ENCODE results near the gene LMBR1L.
"Not testable (repeated sequence)": the region's sequence is repeated elsewhere in the genome, so short reads cannot be mapped to it uniquely, and the experiment has no call there.

LMBR1L gene

GRCh38 chr12:49061916-49062315 lies 48.7 kb downstream of the LMBR1L start:
- peaks cover 25 to 31% of the 10 kb centered on the region in 2 donors for H3K4me1 ChIP-seq (ENCODE audit: control insufficient read depth in 1 of 2, insufficient read depth in 2 of 2, low read length in 2 of 2)
- H3K36me3 ChIP-seq (ENCODE audit: control insufficient read depth in 1 of 2, insufficient read depth in 2 of 2, low read length in 2 of 2); H3K9me3 ChIP-seq (ENCODE audit: control insufficient read depth in 1 of 2, low read length in 2 of 2); H3K27me3 ChIP-seq (ENCODE audit: control insufficient read depth in 1 of 2, insufficient read depth in 2 of 2, low read length in 2 of 2); H3K27ac ChIP-seq (ENCODE audit: low read depth, low read length); H3K4me3 ChIP-seq (ENCODE audit: low read depth in 1 of 2, low read length in 2 of 2); H3K9ac ChIP-seq (ENCODE audit: low read depth in 1 of 2, low read length in 2 of 2): not testable (repeated sequence)

- no peaks in the 10 kb centered on the region for H3K27me3 ChIP-seq (ENCODE audit: control insufficient read depth in 1 of 2, insufficient read depth in 2 of 2, low read length in 2 of 2)
- H3K4me3 ChIP-seq (ENCODE audit: low read depth in 1 of 2, low read length in 2 of 2) = peak overlapping the region; percentile 87 to 97
- no peak overlapping the region for H3K27ac ChIP-seq (ENCODE audit: low read depth, low read length)
- peaks cover 32 to 38% of the 10 kb centered on the region in 2 donors for H3K4me1 ChIP-seq (ENCODE audit: control insufficient read depth in 1 of 2, insufficient read depth in 2 of 2, low read length in 2 of 2)
- peak overlapping the region; percentile 87 to 95 for H3K9ac ChIP-seq (ENCODE audit: low read depth in 1 of 2, low read length in 2 of 2)
- no peaks in the 10 kb centered on the region for H3K36me3 ChIP-seq (ENCODE audit: control insufficient read depth in 1 of 2, insufficient read depth in 2 of 2, low read length in 2 of 2)
- no peaks in the 10 kb centered on the region for H3K9me3 ChIP-seq (ENCODE audit: control insufficient read depth in 1 of 2, low read length in 2 of 2)
Observed at GRCh38 chr12:49061157-49061650, 49.4 kb downstream of the LMBR1L start.

DNA sequence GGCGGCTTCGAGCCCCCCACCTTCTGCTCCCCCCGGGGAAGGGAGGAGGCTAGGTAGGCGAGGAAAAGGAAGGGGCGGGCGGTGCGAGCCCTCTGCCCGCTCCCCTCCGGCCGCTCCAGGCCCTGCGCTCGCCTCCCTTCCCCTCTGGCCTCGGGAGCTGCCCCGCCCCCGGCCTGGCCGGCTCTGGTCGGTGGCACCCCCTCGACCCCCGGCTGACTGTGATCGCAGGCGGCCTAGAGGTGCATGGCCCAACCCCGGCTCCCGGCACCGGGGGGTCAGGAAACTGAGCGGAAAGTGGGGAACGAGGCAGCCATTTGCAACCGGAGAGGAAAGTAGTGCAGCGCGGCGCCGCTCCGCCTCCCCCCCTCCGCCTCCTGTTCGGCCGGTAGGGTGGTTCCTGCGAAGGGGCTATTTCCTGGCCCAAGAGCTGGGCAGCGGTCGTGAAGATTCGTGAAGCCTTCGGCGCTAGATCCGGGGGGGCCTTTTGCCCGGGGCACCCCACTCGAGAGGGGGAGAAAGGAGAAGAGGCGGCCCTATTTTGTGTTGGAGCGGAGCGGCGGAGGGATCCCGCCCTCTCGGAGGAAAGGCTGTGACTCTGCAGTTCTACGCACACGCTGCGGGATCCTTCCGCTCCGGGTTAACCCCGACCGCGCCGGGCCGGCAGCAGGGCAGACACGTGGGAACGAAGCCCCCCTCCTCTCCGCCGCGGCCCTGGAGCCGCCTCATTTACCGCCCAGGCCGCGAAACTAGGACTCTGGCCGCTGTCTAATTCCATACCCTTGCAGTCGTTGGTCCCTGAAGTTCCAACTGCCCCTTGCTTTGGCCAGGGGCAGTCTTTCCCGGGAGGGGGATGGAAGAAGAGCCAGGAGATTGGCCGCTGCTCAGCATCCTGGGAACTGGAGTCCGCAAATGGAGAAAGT lies 50.1 kb downstream of the LMBR1L start, which contains the start of gene KMT2D:
Gene KMT2D, minus strand, starts transcription at position 558 of the 920 bp plus-strand sequence. CDS start 5,470 bp downstream, outside the sequence.
- peak within 1 kb of the TSS; percentile 87 to 95 for H3K9ac ChIP-seq (ENCODE audit: low read depth in 1 of 2, low read length in 2 of 2)
- H3K4me1 ChIP-seq (ENCODE audit: control insufficient read depth in 1 of 2, insufficient read depth in 2 of 2, low read length in 2 of 2) = peaks cover 39 to 45% of the 10 kb centered on the region in 2 donors
- H3K36me3 ChIP-seq (ENCODE audit: control insufficient read depth in 1 of 2, insufficient read depth in 2 of 2, low read length in 2 of 2) = no peaks in the 10 kb centered on the region
- no peaks in the 10 kb centered on the region for H3K27me3 ChIP-seq (ENCODE audit: control insufficient read depth in 1 of 2, insufficient read depth in 2 of 2, low read length in 2 of 2)
- H3K27ac ChIP-seq (ENCODE audit: low read depth, low read length) = peak within 1 kb of the TSS; percentile 96
- H3K4me3 ChIP-seq (ENCODE audit: low read depth in 1 of 2, low read length in 2 of 2) = peak within 1 kb of the TSS; percentile 87 to 97
- no peaks in the 10 kb centered on the region for H3K9me3 ChIP-seq (ENCODE audit: control insufficient read depth in 1 of 2, low read length in 2 of 2)

DNA sequence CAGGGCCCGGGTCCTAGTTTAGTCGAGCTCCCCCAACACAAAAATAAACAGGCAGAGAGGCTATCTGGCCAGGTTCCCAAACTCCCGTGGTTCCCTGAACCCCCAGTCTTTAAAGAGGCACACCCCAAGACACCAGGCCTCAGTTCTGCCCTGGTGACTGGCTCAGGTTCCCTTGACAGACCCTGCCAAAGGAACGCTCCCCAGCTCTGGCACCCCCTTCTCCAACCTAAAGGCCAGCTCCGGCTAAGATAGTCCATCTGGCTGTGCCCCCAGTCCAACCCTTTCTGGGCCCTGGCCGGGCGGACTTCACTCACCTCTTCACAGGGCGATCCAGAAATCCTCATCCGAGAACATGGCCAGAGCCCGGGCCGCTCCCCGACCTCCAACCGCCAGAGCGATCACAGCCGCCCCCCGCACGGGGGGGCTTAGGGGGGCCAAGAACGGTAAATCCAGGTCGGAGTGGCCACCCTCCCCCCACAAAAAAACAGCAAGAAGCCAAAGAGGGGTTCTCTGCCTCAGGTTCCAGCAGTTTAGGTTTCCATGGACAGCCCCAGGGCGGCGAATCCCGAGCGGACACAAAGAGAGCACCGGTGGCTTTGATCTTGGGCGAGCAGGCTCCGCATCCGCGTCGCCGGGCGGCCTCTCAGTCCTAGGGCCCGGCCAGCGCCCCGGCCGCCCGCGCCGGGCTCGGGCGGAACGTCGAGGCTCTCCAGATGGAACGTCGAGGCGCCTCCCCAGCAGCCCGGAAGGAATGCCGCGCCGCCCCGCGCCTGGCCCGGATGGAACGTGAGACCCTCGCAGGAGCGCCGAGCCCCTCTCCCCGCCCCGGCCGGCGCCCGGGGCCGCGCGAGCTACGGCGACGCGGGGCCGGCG lies 51.1 kb downstream of the LMBR1L start:
- H3K36me3 ChIP-seq (ENCODE audit: control insufficient read depth in 1 of 2, insufficient read depth in 2 of 2, low read length in 2 of 2) = peaks cover 5 to 8% of the 10 kb centered on the region in 2 donors
- H3K27me3 ChIP-seq (ENCODE audit: control insufficient read depth in 1 of 2, insufficient read depth in 2 of 2, low read length in 2 of 2) = no peaks in the 10 kb centered on the region
- H3K9me3 ChIP-seq (ENCODE audit: control insufficient read depth in 1 of 2, low read length in 2 of 2) = no peaks in the 10 kb centered on the region
- peak overlapping the region; percentile 87 to 97 for H3K4me3 ChIP-seq (ENCODE audit: low read depth in 1 of 2, low read length in 2 of 2)
- peaks cover 45 to 49% of the 10 kb centered on the region in 2 donors for H3K4me1 ChIP-seq (ENCODE audit: control insufficient read depth in 1 of 2, insufficient read depth in 2 of 2, low read length in 2 of 2)
- peak overlapping the region; percentile 87 to 95 for H3K9ac ChIP-seq (ENCODE audit: low read depth in 1 of 2, low read length in 2 of 2)
- peak overlapping the region; percentile 96 for H3K27ac ChIP-seq (ENCODE audit: low read depth, low read length)

DNA sequence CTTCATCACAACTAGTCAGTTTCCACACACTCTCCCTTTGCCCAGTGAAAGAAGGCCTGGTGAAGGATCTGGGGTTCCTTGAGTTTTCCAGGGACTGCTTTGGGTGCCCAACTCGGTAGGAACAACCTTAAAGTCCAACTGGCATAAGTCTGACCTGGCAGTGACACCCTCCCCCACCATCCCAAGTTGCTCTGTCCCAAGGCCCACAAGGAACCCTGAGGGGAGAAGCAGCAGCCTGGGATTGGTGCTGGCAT lies 51.7 kb downstream of the LMBR1L start:
- Histone ChIP-seq H3K9me3 (ENCODE audit: control insufficient read depth in 1 of 2, low read length in 2 of 2) (no peaks in the 10 kb centered on the region), H3K27ac (ENCODE audit: low read depth, low read length) (no peak overlapping the region), H3K36me3 (ENCODE audit: control insufficient read depth in 1 of 2, insufficient read depth in 2 of 2, low read length in 2 of 2) (peaks cover 11 to 14% of the 10 kb centered on the region in 2 donors), H3K9ac (ENCODE audit: low read depth in 1 of 2, low read length in 2 of 2) (peak overlapping the region; percentile 87 to 95), H3K4me3 (ENCODE audit: low read depth in 1 of 2, low read length in 2 of 2) (peak overlapping the region; percentile 87 to 97), H3K4me1 (ENCODE audit: control insufficient read depth in 1 of 2, insufficient read depth in 2 of 2, low read length in 2 of 2) (peaks cover 45 to 49% of the 10 kb centered on the region in 2 donors), H3K27me3 (ENCODE audit: control insufficient read depth in 1 of 2, insufficient read depth in 2 of 2, low read length in 2 of 2) (no peaks in the 10 kb centered on the region)

DNA sequence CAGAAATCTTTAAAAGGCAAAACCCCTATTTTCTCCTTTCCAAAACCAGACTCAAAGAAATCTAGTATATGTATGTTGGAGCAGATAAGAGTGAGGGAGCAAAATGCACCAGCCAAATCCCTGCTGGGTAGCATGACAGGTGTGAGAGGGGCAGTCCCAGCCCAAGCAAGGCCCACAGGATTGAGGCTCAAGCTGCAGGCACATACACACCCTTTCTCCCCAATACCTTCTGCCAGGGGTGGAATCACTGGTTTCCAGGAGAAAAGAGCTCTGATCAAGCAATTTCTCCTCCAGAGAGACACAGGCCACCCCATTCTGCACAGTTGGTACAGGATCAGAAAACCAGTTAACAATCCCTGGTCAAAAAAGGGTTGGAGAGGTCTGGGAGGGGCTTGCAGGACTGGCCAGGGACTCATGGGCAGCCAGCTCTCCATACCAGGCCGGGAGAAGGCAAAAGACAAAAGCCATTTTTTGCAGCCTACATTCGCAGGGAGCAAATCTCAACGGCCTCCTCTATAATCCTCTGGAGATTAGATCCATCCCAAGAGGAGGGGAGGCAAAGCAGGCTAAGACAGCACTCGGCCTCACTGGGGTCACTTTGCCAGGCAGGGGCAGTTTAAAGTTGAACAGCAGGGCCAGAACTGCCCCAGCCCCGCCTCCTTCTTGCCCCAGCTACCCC lies 52.1 kb downstream of the LMBR1L start:
- Histone ChIP-seq H3K36me3 (ENCODE audit: control insufficient read depth in 1 of 2, insufficient read depth in 2 of 2, low read length in 2 of 2) (peaks cover 16 to 19% of the 10 kb centered on the region in 2 donors), H3K4me1 (ENCODE audit: control insufficient read depth in 1 of 2, insufficient read depth in 2 of 2, low read length in 2 of 2) (peaks cover 45 to 49% of the 10 kb centered on the region in 2 donors), H3K4me3 (ENCODE audit: low read depth in 1 of 2, low read length in 2 of 2) (peak overlapping the region; percentile 87 to 97), H3K9ac (ENCODE audit: low read depth in 1 of 2, low read length in 2 of 2) (peak overlapping the region; percentile 87 to 95), H3K9me3 (ENCODE audit: control insufficient read depth in 1 of 2, low read length in 2 of 2) (no peaks in the 10 kb centered on the region), H3K27ac (ENCODE audit: low read depth, low read length) (no peak overlapping the region), H3K27me3 (ENCODE audit: control insufficient read depth in 1 of 2, insufficient read depth in 2 of 2, low read length in 2 of 2) (no peaks in the 10 kb centered on the region)

- Histone ChIP-seq H3K4me1 (ENCODE audit: control insufficient read depth in 1 of 2, insufficient read depth in 2 of 2, low read length in 2 of 2) (peaks cover 45 to 49% of the 10 kb centered on the region in 2 donors), H3K4me3 (ENCODE audit: low read depth in 1 of 2, low read length in 2 of 2) (peak overlapping the region; percentile 87 to 97), H3K27ac (ENCODE audit: low read depth, low read length) (peak overlapping the region; percentile 24), H3K36me3 (ENCODE audit: control insufficient read depth in 1 of 2, insufficient read depth in 2 of 2, low read length in 2 of 2) (peaks cover 22 to 25% of the 10 kb centered on the region in 2 donors), H3K27me3 (ENCODE audit: control insufficient read depth in 1 of 2, insufficient read depth in 2 of 2, low read length in 2 of 2) (no peaks in the 10 kb centered on the region), H3K9me3 (ENCODE audit: control insufficient read depth in 1 of 2, low read length in 2 of 2) (no peaks in the 10 kb centered on the region), H3K9ac (ENCODE audit: low read depth in 1 of 2, low read length in 2 of 2) (peak overlapping the region; percentile 87 to 95)
Observed at GRCh38 chr12:49057888-49058287, 52.8 kb downstream of the LMBR1L start.

- H3K27me3 ChIP-seq (ENCODE audit: control insufficient read depth in 1 of 2, insufficient read depth in 2 of 2, low read length in 2 of 2) = no peaks in the 10 kb centered on the region
- peaks cover 39 to 43% of the 10 kb centered on the region in 2 donors for H3K4me1 ChIP-seq (ENCODE audit: control insufficient read depth in 1 of 2, insufficient read depth in 2 of 2, low read length in 2 of 2)
- peak overlapping the region in 1 of 2 donors; percentile 22 for H3K9ac ChIP-seq (ENCODE audit: low read depth in 1 of 2, low read length in 2 of 2)
- peak overlapping the region; percentile 87 to 97 for H3K4me3 ChIP-seq (ENCODE audit: low read depth in 1 of 2, low read length in 2 of 2)
- H3K36me3 ChIP-seq (ENCODE audit: control insufficient read depth in 1 of 2, insufficient read depth in 2 of 2, low read length in 2 of 2) = peaks cover 37 to 42% of the 10 kb centered on the region in 2 donors
- no peak overlapping the region for H3K27ac ChIP-seq (ENCODE audit: low read depth, low read length)
- no peaks in the 10 kb centered on the region for H3K9me3 ChIP-seq (ENCODE audit: control insufficient read depth in 1 of 2, low read length in 2 of 2)
Observed at GRCh38 chr12:49055978-49056754, 54.5 kb downstream of the LMBR1L start.

DNA sequence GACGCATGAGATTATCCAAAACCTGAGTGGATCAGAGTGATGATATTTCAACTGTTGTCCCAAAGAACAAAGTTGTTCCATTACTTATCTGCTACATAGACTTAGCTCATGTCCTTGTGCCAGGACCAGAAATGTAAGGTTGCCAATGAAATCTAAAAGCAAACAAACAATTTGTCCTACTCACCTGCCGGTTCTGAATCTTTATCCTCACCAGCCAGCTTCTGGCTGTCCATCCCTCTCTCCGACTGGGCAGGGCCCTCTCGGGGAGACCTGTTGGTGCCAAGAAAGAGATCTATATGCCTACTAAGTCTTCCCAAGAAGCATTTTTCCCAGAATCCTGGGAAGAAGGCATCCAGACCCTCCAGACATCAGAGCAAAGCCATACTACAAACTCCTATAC lies 55.6 kb downstream of the LMBR1L start:
- Histone ChIP-seq H3K4me3 (ENCODE audit: low read depth in 1 of 2, low read length in 2 of 2) (no peak overlapping the region), H3K9ac (ENCODE audit: low read depth in 1 of 2, low read length in 2 of 2) (no peak overlapping the region), H3K4me1 (ENCODE audit: control insufficient read depth in 1 of 2, insufficient read depth in 2 of 2, low read length in 2 of 2) (peaks cover 39 to 42% of the 10 kb centered on the region in 2 donors), H3K9me3 (ENCODE audit: control insufficient read depth in 1 of 2, low read length in 2 of 2) (no peaks in the 10 kb centered on the region), H3K36me3 (ENCODE audit: control insufficient read depth in 1 of 2, insufficient read depth in 2 of 2, low read length in 2 of 2) (peaks cover 48 to 53% of the 10 kb centered on the region in 2 donors), H3K27me3 (ENCODE audit: control insufficient read depth in 1 of 2, insufficient read depth in 2 of 2, low read length in 2 of 2) (no peaks in the 10 kb centered on the region), H3K27ac (ENCODE audit: low read depth, low read length) (no peak overlapping the region)
